ENCODE results near the gene ZRANB1.

DNA sequence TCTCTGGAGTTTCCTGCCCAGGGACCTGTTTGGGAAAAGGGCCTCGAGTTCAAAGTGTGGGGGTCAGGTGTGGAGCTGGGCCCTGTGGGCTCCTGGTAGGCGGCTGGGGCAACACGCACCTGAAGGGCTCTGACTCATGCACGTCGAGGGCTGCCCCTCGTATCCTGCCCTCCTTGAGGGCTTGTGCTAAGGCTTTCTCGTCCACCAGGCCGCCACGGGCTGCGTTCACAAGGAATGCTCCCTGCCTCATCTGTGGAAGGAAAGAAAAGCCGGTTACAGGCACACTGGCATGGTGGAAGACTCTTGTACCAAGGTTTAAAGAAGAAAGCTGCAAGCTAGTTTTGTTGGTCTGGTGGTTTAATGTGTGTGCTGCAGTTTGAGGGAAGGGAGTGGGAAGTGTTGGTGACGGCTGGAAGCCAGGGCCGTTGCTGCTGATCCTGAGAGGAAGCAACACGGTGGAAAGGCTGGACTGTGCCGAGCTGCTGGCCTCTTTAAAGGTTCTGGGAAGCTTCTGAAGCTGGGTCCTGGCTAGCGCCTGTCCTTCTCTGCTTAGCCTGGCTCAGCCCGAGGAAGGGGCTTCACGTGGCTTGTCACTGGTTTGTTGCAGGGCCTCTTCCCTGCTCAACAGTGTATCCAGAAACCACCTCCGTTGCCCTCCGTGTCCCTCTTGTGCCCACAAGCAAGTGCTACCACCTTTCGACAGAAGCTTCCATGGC lies 52.0 kb downstream of the ZRANB1 start:
- TF ChIP-seq, protein P1, sequence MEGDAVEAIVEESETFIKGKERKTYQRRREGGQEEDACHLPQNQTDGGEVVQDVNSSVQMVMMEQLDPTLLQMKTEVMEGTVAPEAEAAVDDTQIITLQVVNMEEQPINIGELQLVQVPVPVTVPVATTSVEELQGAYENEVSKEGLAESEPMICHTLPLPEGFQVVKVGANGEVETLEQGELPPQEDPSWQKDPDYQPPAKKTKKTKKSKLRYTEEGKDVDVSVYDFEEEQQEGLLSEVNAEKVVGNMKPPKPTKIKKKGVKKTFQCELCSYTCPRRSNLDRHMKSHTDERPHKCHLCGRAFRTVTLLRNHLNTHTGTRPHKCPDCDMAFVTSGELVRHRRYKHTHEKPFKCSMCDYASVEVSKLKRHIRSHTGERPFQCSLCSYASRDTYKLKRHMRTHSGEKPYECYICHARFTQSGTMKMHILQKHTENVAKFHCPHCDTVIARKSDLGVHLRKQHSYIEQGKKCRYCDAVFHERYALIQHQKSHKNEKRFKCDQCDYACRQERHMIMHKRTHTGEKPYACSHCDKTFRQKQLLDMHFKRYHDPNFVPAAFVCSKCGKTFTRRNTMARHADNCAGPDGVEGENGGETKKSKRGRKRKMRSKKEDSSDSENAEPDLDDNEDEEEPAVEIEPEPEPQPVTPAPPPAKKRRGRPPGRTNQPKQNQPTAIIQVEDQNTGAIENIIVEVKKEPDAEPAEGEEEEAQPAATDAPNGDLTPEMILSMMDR (conservative IDR thresholded peaks at IDR 0.05 in 1 of 2, IDR thresholded peaks at IDR 0.05 in 1 of 2; ENCODE audit: extremely low read depth in 1 of 2, insufficient read depth in 1 of 2, low read depth in 1 of 2, low read length in 2 of 2), result no peak
- no peak for TF ChIP-seq EZH2 (IDR thresholded peaks at IDR 0.05; ENCODE audit: borderline replicate concordance, low read length)

Measured in mammary epithelial cell (primary cell).